ENCODE measurements around the gene NPY5R.

NPY5R gene

DNA sequence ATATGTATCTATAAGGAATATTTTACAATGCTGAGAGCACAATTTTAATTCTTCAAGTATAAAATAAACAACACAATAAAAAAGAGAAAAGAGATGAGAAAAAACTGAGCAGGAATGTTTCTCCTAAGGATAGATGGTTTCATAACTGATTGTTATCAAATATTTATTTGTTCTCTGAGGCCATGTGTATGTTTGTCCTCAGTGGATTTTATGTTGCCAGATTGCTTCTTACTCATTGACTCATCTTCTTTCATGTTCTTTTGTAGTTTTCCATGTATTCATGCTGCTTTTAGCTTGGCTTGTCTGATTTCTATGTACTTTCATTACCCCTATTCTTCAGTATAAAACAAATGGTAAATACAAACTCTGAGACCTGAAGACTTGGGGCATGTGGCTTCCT, 41.2 kb downstream of the NPY5R start:
- DNase-seq (ENCODE audit: low read depth, low spot score), result no peak

DNA sequence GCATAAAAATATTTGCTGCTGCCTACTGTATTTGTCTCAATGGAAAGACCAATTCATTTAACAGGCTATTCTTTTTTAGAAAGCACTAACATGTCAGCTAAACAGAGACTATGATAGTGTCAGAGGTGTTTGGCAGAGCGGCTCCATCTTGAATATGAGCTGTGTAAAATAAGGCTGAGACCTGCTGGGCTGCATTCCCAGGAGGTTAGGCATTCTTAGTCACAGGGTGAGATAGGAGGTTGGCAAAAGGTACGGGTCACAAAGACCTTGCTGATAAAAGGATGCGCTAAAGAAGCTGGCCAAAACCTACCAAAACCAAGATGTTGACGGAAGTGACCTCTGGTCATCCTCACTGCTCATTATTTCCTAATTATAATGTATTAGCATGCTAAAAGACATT, 41.8 kb downstream of the NPY5R start:
- no peak for DNase-seq (ENCODE audit: low read depth, low spot score)

GRCh38 chr4:163391756-163392155, 48.1 kb downstream of the NPY5R start:
- no peak for DNase-seq (ENCODE audit: low read depth, low spot score)

- DNase-seq (ENCODE audit: low read depth, low spot score), result no peak
These were observed 48.6 kb downstream of the NPY5R start for GRCh38 chr4:163392328-163392727.

DNA sequence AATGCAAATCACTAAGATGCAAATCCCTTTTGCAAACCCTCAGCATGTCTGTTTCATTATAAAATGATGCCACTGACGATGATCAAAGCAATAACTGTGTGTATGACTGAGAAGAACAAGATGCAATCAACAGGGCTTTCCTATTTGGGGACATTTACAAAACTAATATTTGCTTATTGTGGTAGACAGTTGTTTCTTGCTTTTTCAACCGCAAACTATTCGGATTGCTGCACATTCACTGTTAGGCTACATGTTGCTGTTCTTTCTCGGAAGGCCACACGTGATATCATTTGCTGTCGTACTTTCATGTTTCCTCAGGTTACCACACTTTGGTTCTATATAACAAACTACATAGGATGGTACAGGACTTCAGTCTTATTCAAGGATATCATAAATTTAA, 49.8 kb downstream of the NPY5R start:
- DNase-seq (ENCODE audit: low read depth, low spot score), result no peak

GRCh38 chr4:163395055-163395454, 51.4 kb downstream of the NPY5R start:
- no peak for DNase-seq (ENCODE audit: low read depth, low spot score)

- no peak for DNase-seq (ENCODE audit: low read depth, low spot score)
These were observed 52.1 kb downstream of the NPY5R start for GRCh38 chr4:163395758-163396157.

DNA sequence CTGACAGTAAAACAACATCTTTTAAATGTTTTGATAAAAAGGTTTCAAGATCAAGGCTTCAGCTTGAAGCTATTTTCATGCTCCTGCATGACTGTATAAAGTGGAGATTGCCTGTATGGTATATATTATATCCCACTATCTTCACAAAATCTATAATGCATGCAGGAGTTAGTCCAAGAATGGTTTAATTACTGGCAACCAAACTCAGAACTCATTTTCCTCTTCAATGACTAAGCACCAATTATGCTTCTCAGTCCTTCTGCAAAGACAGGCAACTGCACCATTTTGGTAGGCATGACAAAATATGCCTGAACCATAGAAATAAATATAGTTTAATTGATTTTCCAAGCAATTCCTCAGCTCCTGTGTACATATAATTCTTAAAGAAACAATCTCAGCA, 54.5 kb downstream of the NPY5R start:
- no peak for DNase-seq (ENCODE audit: low read depth, low spot score)

DNA sequence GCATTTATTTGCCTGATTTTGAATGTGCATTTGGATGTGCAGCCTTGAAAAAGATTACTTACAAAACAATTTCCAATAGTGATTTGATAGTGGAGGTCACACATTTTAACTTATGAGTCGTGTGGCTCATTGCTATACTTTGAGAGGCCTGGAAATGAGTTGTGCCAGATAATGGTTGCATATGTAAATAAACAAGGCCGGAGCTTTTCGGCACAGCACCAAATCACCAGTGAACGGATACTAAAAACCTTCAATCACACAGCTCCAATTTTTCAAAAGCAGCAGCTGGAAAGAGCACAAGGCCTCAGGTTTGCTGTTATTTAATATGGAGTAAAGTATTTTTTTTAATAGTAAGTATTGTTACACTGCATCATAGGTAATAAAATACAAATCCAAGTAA, 57.2 kb downstream of the NPY5R start:
- no peak for DNase-seq (ENCODE audit: low read depth, low spot score)
